ENCODE measurements around the gene STKLD1.

The STKLD1 gene

GRCh38 chr9:133344979-133345378, 31.2 kb upstream of the STKLD1 start:
- DNase-seq (ENCODE audit: low read depth in 2 of 3, low spot score in 1 of 3): no peak

DNA sequence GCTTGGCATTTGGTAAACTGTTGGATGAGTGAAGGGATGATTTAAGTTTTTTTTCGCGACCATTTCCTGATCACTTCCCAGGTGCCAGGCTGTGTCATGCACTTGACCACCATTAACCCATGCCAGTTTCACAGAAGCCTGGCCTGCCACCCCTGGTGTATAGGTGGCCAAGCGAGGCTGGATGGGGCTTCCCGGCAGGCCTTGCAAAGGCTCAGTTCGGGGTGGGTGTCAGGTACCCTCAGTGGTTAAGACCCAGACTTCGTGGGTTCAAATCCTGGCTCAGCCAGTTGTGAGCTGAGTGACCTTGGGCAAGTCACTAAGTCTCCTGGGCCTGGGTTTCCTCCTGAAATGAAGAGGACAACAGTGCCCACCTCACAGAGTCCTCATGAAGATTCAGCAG, 30.6 kb upstream of the STKLD1 start:
- no peak for DNase-seq (ENCODE audit: low read depth in 2 of 3, low spot score in 1 of 3)

- no peak for DNase-seq (ENCODE audit: low read depth in 2 of 3, low spot score in 1 of 3)
Measured at GRCh38 chr9:133346021-133346785, 30.0 kb upstream of the STKLD1 start.

DNA sequence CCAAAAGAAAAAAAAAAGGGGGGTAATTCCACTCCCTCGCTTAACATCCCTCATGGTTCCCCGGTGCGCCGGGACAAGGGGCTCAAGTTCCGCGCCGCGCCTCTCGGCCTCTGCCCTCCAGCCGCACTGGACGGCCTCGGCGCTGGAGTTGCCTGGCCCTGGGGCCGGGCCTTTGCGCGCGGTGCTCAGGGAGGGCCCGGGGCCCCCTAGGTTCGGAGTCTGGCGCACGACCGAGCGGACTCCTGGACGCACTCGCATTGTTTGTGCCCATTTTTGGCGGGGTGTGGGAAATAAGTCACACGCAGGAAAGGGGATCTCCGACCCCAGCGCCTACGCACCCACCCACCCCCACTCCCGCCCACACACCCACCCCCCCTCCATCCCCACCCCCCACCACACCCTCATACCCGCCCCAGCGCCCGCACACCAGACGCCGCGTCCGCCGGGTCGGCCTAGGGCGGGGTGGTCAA, 28.6 kb upstream of the STKLD1 start:
- DNase-seq (ENCODE audit: low read depth in 2 of 3, low spot score in 1 of 3): no peak

DNA sequence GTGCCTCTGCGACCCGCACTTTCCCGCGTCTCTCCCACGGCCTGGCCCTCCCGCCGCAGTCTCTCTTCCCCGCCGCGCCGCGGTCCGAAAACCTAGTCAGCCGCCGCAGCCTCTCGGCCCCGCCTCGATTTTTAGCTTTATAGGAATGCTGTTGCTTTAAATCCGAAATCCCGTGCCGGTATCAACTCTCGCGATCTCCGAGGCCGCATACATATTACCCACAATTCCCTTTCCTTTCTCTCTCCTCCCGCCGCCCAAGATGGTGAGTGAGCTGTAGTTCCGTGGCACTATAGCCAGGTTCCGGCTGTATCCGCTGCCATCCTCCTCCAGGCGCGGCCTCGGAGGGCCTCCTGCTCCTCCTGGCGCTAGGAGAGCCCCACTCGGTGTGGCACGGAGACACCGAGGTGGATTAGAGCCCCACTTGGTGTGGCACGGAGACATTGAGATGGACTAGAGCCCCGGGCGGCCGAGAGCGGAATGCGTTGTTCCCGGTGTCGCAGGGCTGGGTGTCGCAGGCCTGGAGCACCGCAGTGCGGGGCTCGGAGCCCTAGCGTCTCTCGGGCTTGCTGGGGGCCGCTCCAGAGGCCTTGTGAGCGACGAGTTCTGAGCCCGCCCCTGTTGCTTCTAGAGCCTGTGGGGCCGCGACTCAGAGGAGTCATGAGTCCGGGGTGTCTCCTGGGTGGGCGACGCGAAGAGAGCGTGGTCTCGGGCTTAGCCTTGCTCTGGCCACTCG, 28.0 kb upstream of the STKLD1 start, which contains the start of the genes MED22 and RPL7A:
MED22 (minus strand) TSS at position 147 of the 733 bp plus-strand sequence. CDS start 1,469 bp downstream, outside the sequence.
RPL7A (plus strand) TSS at position 234 of the 733 bp plus-strand sequence; CDS start at position 260, 26 bp downstream.
- DNase-seq (ENCODE audit: low read depth in 2 of 3, low spot score in 1 of 3): peak; percentile 90 to 91 (median 90)

DNA sequence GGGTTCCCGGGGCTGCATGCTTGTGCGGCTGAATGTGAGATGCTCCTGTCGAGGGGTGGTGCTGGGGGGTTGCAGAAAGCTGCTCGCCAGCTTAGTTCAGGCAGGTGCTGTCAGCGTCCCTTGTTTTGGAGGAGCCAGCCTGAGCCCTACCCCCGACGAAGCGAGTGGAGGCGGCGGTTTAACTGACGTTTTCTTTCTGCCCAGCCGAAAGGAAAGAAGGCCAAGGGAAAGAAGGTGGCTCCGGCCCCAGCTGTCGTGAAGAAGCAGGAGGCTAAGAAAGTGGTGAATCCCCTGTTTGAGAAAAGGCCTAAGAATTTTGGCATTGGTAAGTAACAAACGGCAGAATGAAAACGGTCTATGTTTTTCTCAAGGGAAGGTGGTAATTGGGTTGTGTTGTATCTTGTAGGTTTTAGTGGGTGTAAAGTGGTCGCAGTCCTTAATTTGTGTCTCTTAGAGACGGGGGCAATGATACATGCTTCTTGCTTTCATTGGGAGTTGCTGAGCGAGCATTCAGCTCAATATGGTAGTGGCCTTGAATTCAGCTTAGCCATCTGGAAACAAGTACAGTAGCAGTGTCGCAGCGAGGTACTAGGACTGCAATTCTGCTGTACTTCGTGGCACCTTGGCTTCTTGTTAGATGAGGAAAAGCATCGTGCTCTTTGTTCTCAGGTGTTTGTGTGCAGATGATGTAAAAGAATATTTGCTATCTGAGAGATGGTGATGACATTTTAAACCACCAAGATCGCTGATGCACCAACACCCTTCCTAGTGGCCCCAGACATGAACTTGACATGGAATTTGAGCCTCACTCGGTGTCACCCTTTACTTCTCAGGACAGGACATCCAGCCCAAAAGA, 27.2 kb upstream of the STKLD1 start:
- no peak for DNase-seq (ENCODE audit: low read depth in 2 of 3, low spot score in 1 of 3)

GRCh38 chr9:133349965-133350616, 26.1 kb upstream of the STKLD1 start:
- no peak for DNase-seq (ENCODE audit: low read depth in 2 of 3, low spot score in 1 of 3)

GRCh38 chr9:133351526-133351907, 24.6 kb upstream of the STKLD1 start:
- no peak for DNase-seq (ENCODE audit: low read depth in 2 of 3, low spot score in 1 of 3)

- DNase-seq (ENCODE audit: low read depth in 2 of 3, low spot score in 1 of 3): peak in 1 of 3 donors; percentile 46
Measured at GRCh38 chr9:133351908-133352634, 24.1 kb upstream of the STKLD1 start.

GRCh38 chr9:133352635-133353340, 23.4 kb upstream of the STKLD1 start:
- no peak for DNase-seq (ENCODE audit: low read depth in 2 of 3, low spot score in 1 of 3)

- DNase-seq (ENCODE audit: low read depth in 2 of 3, low spot score in 1 of 3): no peak
Measured at GRCh38 chr9:133353548-133353947, 22.6 kb upstream of the STKLD1 start.

DNA sequence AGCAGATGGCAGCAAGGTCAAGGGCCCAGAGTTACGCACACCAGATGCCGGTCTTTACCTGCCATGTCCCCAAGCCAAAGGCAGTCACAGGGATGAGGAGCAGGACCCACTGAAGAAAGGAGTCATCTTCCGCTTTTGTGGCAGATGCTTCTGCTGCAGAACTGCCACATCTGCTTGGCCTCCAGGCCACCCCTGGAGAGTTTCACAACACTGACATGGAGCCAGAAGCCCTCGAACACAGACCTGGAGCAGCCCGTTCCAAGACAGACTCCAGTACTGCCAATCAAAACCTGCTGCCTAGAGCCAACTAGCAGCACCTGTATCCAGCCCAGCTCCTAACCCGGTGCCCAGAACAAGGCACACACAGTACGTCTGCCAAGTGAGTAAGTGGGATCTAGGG, 21.4 kb upstream of the STKLD1 start:
- no peak for DNase-seq (ENCODE audit: low read depth in 2 of 3, low spot score in 1 of 3)

DNA sequence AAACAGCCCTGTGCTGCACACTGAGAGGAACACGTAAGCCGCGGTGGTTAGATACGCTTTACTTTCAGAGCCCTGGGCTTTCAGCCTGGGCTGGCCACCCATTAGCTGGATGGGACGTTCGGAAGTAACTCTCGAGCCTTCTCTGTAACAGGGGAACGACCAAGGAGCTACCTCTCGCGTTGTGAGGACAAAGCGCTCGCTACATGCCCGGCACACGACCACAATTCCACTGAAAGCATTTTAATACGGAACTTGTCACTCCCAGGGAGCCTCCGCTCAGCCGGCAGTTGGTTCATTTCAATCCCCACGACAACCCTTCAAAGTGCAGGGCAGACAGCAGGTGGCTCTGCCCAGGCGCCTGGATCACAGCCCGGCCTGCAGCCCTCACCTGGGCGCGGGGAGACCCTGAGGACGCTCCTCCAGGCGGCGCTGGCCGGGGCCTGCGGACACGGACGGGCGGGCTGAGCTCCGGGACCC, 20.2 kb upstream of the STKLD1 start:
- no peak for DNase-seq (ENCODE audit: low read depth in 2 of 3, low spot score in 1 of 3)

DNA sequence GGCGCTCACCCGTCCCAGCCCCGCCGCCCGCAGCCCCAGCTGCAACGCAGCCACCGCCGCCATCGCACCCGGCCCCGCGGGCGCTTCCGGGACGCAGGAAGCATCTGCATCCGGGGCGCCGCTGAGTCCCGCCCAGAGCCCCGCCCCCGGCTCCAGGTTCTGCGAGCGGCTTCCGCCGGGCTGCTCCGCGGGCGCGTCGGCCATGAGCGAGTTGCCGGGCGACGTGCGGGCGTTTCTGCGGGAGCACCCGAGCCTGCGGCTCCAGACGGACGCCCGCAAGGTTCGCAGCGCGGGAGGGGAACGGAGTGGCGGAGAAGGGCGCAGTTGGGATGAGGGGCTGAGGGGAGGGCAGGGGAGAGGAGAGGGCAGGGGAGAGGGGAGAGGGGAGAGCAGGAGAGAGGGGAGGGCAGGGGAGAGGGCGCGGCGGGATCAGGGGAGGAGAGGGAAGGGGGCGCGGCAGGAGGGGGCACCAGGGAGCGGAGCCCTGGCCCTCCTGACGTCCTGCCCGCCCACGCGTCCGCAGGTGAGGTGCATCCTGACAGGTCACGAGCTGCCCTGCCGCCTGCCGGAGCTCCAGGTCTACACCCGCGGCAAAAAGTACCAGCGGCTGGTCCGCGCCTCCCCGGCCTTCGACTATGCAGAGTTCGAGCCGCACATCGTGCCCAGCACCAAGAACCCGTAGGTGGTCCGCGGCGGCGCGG, 19.6 kb upstream of the STKLD1 start, which contains the start of the genes SURF1 and SURF2:
SURF1 (minus strand) TSS at position 97 of the 701 bp plus-strand sequence; CDS start at position 63, 34 bp downstream.
SURF2 (plus strand) TSS at position 160 of the 701 bp plus-strand sequence; CDS start at position 203, 43 bp downstream.
- DNase-seq (ENCODE audit: low read depth in 2 of 3, low spot score in 1 of 3): peak; percentile 76 to 89 (median 84)

GRCh38 chr9:133357656-133358055, 18.5 kb upstream of the STKLD1 start:
- no peak for DNase-seq (ENCODE audit: low read depth in 2 of 3, low spot score in 1 of 3)

- no peak for DNase-seq (ENCODE audit: low read depth in 2 of 3, low spot score in 1 of 3)
Measured at GRCh38 chr9:133359399-133360175, 16.6 kb upstream of the STKLD1 start.
